ENCODE data around the gene SUSD1. TPM values are rescaled to one million over a fixed set of nuclear protein-coding genes. Genes with fewer than 3 reads are reported as not detected.

The SUSD1 gene
- total and polyA plus RNA-seq, 2 of the 13 experiments (the other 11 are each of a cell fraction or from before 2014, with no cell fraction given) = 25.9 to 32.3 TPM

GRCh38 chr9:112121633-112122032 is 53.5 kb downstream of the SUSD1 start:
- ChIA-PET POLR2A (no interaction called here), CTCF (ENCODE audit: low intra/inter-chr PET ratio, low total read pairs) (no interaction called here)
- H3K4me3 ChIP-seq (replicated peaks in 1 of 3; ENCODE audit: insufficient read depth in 1 of 3, low read depth in 2 of 3, low read length in 3 of 3) = no peak overlapping the region
- no TSS peak for BruUV-seq (replicated peaks)
- 86% methylated on average over 4 of the region's 4 CpGs for WGBS (ENCODE audit: low lambda C conversion rate)
- peaks cover 2 to 11% of the 10 kb centered on the region in 2 experiments; a peak in 4 of 5 replicates for H3K36me3 ChIP-seq (replicated peaks in 1 of 2; ENCODE audit: control insufficient read depth in 1 of 2, insufficient read depth in 2 of 2, low read length in 2 of 2)
- H2AFZ ChIP-seq (ENCODE audit: low read length) = no peak overlapping the region
- H3K4me2 ChIP-seq (ENCODE audit: low read depth, low read length) = no peak overlapping the region
- ATAC-seq = no peak
- DNase-seq (ENCODE audit: low spot score) = no peak
- H3K9me3 ChIP-seq (ENCODE audit: low read length) = no peaks in the 10 kb centered on the region
- TF ChIP-seq PLSCR1 (CRISPR knock-in tag; IDR thresholded peaks at IDR 0.05; ENCODE audit: borderline replicate concordance) (no peak), ZNF557 (CRISPR knock-in tag; IDR thresholded peaks at IDR 0.05) (no peak), PAWR (CRISPR knock-in tag; IDR thresholded peaks at IDR 0.05; ENCODE audit: borderline replicate concordance) (no peak), TFDP2 (CRISPR knock-in tag; IDR thresholded peaks at IDR 0.05) (no peak), HBP1 (CRISPR knock-in tag; IDR thresholded peaks at IDR 0.05; ENCODE audit: low read depth) (no peak), POLR2A (IDR thresholded peaks at IDR 0.05; ENCODE audit: insufficient read depth in 1 of 2, low read depth in 2 of 2, low read length in 2 of 2) (no peak), MTF2 (CRISPR knock-in tag; IDR thresholded peaks at IDR 0.05; ENCODE audit: borderline replicate concordance) (no peak), ARNT (IDR thresholded peaks at IDR 0.05) (no peak), ZNF503 (CRISPR knock-in tag; IDR thresholded peaks at IDR 0.05) (no peak), NFKB2 (CRISPR knock-in tag; IDR thresholded peaks at IDR 0.05; ENCODE audit: borderline replicate concordance) (no peak), ZNF646 (CRISPR knock-in tag; IDR thresholded peaks at IDR 0.05) (no peak), U2AF2 (IDR thresholded peaks at IDR 0.05; ENCODE audit: low read depth, low read length) (no peak), ZNF414 (CRISPR knock-in tag; IDR thresholded peaks at IDR 0.05) (no peak)
- H3K79me2 ChIP-seq (ENCODE audit: insufficient read depth, low read length) = no peaks in the 10 kb centered on the region
- in situ Hi-C loops (cut with HindIII; ENCODE audit: extremely low pct_ligation_motif_present, low pct_unique_long_range_greater_than_20kb) (no loop called here), intact Hi-C loops (cut with micrococcal nuclease; ENCODE audit: unreplicated experiment) (no loop called here)
- FAIRE-seq = no peak
- no peaks in the 10 kb centered on the region for H3K27me3 ChIP-seq (ENCODE audit: control insufficient read depth in 1 of 2, insufficient read depth in 2 of 2, low read length in 2 of 2)
- no peak overlapping the region for H3K27ac ChIP-seq (ENCODE audit: extremely low read length, insufficient read depth, low read length)
- H3K4me1 ChIP-seq (ENCODE audit: insufficient read depth, low read length) = peaks cover 67% of the 10 kb centered on the region
- no peaks in the 10 kb centered on the region for H4K20me1 ChIP-seq (ENCODE audit: insufficient read depth, low read length)
- H3K9ac ChIP-seq (ENCODE audit: insufficient read depth, low read depth, low read length) = no peak overlapping the region

Data from HepG2 (cell line).